GM21717 (cell line): ENCODE measurements around the gene PALS1.
A peak's percentile ranks its signal among the peaks of the same experiment; 100 is the strongest.

Source experiments
- ATAC-seq: cut with Tn5 transposase; IDR thresholded peaks from one replicate; pipeline ENCODE4 v1.9.1; 2021; ENCODE audit warnings: mild to moderate bottlenecking, moderate library complexity; ENCODE audit not compliant: unreplicated experiment

Gene PALS1

DNA sequence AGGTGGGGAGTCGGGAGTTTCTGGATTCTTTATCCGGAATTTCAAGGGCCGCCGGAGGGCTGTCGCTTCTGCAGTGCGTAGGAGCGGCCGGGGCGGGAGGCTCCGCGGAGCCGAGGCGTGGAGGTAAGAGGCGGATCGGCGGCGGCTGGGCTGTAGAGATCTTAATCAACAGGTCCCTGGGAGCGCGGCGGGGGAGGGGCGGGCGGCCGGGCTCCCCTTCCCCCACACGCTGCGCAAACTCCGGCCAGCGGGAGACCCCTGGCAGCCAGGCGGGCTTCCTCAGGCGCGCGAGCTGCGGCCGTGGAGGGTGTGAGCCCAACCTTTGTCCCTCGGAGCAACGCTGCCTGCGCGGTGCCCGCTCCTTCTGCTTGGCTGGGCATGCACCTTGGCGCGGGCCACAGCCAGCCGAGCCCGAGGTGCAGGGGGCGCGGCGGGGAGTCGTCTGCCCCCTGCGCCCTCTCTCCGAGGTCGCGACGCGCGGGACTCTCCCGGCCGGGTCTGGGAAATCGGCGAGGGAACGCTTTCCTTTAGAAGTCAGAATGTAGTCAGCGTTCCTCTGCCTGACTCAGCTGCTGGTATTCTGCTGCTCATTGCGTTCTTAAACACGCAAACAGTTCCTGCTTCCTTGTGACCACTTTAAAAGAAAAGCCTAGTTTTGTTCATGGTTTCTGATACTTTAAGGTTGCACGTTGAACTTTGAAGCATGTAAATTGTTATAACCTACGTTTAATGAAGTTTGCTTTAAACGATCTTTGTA lies at the start of gene PALS1:
Gene PALS1 (plus strand): TSS at position 25 of the 757 bp plus-strand sequence. CDS start 37,736 bp downstream, outside the sequence.
- peak; percentile 46 for ATAC-seq

DNA sequence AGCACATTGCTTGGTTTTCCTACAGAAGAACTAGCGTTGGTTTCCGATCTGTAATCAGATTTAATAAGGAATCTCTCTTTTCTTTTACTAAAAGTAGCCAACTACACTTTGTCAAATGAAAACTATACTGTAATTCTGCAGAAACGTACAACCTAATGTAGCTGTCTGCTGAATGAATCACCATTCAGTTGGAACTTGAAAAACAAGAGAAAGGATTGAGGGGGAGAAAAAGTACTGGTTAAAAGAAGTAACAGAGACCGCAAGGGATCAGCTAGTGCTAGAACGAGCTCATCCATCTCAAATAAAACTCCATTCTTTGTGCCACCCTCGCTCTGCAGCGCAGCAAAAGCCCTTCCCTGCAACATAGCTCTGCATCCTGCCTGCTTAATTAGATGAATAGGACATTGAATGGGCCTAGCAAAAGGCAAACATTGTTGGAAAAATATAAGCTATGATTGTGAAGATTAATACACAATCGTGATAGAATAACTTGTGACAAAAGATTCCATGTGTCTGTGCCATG lies 49.4 kb upstream of the PALS1 start:
- ATAC-seq: no peak

DNA sequence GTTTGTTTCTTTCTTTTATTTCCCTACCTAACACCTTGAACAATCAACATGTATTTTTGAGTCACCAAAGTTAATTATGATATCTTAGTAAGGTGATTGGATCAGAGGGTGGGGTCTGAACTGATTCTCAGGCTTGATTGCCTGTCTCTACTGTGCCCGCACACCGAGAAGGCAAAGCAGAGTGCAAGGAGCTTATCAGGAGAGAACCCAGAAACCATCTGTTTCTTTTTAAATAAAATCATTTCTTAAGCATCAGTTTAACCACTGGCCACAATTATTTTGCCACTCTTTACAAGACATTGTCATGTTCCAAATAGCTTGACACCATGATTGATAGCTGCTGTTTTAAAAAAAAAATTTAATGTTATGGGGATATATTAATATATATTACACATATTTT lies 48.9 kb upstream of the PALS1 start:
- no peak for ATAC-seq

DNA sequence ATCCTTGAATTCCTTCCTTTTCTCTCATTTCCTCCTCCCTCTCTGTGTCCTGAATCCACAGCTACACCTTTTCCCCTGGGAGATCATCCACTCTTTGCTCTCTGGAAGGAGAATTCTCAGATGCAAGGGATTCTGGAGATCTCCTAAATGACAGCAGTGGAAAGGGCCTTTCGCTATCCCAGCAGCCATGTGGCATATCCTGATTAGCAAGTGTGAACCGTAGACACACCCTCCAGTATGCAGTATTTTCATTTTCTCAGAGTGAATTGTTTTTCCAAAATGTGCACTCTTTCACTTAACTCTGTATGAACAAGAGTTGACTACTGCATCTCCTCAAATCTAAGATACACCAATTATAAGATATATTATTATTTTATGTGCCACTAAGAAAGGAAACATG lies 46.0 kb upstream of the PALS1 start:
- ATAC-seq: no peak

DNA sequence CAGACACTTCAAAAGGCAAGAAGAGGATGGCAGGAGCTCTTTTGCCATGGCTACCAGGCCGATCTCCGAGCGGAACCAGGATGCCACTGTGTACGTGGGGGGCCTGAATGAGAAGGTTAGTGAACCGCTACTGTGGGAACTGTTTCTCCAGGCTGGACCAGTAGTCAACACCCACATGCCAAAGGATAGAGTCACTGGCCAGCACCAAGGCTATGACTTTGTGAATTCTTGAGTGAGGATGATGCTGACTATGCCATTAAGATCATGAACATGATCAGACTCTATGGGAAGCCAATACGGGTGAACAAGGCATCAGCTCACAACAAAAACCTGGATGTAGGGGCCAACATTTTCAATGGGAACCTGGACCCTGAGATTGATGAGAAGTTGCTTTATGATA lies 42.2 kb upstream of the PALS1 start:
- no peak for ATAC-seq

DNA sequence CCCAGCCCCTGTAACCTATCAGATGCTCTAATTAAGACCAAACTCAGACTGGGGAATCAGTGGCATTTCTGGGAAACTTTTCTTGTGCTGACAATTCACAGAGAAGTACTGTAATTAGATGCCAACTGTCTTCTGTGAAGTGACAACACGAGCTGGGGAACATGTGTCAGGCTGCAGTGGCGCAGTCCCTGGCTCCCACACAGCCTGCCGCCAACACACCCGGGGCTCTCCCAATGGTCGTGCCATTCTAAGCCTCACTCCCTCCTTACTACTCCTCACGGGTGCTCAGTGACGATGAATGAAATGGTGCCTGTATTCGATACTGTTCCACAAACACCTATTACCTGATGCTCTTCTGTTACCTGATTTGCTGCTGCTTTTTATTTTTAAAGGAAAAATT lies 33.4 kb upstream of the PALS1 start:
- ATAC-seq: no peak

DNA sequence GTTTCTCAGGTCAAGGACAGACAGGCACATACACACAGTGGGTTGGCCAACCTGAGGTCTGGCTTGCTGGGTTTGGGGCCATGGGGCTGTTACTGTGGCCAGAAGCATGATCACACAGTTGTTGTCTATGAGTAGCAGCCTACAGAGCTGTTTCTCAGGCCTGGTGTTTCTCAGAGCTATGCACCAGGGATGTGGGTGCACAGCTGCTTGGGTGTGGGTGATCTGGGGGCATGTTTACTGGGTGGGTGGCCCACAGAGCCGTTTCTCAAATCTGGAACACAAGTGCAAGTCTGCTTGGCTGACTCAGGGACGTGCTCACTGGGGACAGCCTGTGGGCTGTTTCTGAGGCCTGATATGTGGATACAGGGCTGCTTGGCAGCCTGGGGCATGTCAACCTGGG lies 23.1 kb upstream of the PALS1 start:
- ATAC-seq: no peak

DNA sequence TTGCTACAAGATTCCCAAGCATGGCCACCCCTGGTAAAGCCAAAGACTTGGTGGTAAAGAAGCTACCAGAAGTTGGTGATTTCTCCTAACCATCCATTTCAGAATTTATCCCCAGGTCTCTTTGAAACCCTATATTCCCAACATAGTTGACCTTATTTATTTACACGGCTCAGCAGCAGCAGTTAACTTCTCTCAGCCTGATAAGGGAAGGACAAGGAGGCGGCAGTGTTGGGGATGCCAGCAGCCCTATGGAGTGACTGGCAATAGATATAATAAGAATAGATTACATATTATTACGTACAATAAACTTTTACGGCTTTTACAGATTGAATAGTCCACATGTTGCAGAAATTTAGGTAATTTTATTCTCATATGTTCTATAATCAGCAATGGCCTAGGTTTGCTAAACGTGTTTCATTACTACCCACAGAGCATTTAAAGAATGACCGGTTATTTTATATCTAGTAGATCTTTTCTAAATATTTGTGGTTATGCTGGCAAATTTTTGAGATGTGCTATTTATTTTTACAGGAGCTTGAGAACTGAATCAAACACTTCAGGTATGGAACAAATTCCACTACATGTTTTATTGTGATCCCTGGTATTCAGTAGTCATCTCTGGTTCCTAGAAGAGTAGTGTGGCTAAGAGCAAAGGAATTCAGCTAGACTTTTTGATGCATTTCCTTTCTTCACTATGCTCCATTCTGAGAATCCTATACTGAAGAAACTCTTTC lies 19.8 kb upstream of the PALS1 start:
- no peak for ATAC-seq

DNA sequence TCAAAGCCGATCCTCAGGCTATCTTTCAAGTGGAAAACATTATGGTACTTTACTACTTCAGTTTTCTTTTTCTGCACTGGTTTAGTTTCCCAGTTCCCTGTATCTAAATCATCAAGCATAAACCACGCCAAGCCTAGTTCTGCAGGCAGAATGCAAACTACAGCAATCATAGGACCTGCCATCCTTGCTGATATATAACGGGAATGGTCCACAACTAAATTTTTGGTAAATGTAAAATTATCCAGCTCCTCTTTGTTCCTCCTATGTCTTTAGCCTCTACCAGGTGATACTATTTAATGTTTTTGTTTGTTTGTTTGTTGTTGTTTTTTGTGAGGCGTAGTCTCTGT lies 19.3 kb upstream of the PALS1 start:
- no peak for ATAC-seq

DNA sequence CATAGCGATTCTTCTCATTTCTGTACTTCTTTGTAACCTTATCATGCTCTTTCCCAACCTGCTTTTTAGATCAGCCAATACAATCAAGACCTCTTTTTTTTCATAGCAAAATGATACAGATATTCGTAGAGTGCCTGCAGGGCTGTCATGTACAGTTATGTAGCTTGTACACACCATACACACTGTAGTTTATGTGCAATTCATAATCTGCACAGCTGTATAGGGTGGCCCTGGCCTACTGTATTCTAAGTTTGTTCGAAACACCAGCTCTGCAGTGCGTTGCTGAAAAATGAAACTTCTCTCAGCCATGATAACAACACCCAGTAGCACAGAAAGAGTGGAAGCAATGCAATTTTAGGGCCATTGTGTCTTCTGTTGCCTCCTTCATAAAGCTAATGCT lies 15.7 kb upstream of the PALS1 start:
- ATAC-seq: no peak

DNA sequence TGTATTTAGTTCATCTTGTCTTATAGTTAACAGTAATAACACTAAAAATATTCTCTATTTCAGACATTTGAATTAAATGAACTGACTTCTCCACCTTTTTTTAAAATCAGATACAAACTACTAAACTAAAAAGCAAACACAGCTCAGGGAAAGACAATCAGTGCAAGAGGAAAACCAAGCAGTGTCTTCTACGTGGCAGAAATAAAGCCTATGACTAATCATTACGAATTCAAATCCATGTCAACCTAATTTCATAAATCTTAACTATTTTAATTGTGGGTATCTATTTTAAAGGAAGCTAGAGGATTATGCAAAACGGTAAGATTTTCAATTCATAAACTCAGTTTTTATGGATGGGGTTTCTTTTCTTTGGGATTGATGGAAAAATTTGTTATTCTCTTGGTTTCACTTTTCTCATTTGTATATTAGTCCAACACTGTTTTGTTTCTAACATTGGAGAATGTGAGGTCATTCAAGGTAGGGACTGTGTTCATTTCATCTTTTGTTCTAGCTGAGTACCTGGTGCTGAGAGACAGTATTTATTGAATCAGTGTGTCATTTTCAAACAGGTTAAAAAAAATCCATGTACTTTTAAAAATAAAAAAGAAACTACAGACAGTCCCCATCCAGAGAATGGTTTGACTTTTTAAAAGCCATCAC lies 12.8 kb upstream of the PALS1 start:
- ATAC-seq: no peak

DNA sequence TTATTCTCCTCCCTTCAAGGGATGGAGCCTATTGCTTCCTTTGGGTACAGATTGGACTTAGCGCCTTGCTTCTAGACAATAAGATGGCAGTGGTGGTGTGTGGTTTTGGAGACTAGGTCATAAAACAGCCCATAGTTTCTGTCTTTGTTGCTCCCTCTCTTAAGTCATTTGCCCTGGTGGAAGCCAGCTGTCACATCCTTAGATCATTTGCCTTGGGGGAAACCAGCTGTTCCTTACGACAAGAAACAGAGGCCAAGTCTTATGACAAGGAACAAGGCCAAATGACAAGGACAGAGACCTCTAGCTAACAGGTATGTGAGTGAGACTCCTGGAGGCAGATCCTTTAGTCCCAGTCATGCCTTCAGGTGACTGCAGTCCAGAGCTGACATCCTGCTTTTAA lies 9.2 kb upstream of the PALS1 start:
- ATAC-seq: no peak

DNA sequence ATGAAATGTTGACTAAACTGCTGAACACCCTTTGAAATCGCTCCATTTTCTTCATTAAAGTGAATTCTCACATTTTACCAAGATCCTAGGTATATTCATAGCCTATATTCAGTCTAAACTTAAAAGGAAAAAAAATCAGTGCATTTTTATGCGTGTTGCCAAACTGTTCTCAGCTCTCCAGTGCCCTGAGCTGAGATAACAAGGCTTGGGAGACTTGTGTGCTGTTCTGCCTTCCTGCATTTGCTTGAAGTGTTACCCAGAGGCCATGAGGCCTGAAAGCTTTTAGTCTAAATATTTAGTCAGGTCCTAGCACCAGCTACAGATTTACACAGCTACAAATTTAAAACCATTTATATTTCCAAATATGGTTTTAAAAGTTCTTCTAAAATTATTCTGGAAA lies 8.6 kb upstream of the PALS1 start:
- ATAC-seq: no peak

DNA sequence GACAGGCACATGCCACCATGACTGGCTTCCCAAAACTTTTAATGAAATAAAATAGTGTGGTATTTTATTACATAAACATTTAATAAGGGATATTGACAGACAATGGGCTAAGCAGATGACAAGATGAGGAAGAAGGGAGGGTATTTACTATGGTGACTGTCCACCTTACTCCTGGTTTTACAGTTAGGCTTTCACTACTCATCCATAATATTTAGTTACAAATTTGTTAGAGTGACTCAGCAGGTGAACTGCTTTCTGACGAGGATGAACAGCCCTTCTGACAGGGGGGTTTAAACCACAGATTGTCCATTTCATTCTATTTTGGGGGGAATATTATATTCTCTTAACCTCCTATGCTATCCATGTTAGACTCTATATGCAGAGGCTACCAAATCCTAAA lies 3.6 kb upstream of the PALS1 start:
- ATAC-seq: no peak

DNA sequence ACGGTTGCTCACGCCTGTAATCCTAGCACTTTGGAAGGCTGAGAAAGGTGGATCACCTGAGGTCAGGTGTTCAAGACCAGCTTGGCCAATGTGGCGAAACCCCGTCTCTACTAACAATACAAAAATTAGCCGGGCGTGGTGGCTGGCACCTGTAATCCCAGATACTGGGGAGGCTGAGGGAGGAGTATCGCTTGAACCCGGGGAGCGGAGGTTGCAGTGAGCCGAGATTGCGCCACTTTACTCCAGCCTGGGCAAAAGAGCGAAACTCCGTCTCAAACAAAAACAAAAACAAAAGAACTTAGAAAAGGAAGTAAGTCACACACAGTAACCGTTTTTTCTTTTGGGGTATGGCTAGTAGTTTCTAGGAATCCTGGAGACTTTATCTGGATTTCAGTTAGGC lies 1.7 kb upstream of the PALS1 start:
- ATAC-seq: no peak

DNA sequence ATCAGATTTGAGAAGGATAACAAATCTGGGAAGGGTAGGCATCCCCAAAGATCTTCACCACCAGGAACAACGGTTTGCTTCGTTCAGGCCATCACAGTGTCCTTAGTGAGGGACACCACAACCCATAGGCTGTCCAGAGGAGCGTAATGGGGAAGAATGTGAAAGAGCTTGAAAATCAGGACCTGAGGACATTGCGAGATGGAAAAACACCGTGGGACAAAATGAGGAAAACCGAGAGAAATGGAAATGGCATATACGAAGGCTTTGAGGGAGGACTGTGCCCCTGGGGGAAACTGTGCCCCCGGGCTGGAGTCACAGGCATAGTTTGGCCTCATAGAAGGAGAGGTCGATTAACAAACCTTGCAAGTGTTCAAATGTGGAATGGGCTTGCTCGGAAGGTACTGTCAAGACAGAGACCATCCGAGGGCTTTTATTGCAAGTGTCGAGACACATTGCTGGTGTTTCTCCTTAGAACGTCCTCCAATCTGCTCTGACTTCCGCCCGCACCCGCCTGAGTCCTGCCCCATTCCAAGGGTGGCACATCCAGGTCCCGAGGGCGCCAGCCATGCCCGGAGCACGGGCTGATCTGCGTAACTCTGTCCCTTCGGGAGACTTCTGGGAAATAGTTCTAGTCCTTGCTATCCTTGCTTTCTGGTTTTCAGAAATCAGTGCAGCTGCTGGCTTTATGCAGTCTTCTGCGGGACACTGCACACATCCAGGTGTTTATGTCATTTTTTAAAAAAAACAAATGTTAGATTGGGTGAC lies 885 bp upstream of the PALS1 start:
- ATAC-seq: peak; percentile 30

DNA sequence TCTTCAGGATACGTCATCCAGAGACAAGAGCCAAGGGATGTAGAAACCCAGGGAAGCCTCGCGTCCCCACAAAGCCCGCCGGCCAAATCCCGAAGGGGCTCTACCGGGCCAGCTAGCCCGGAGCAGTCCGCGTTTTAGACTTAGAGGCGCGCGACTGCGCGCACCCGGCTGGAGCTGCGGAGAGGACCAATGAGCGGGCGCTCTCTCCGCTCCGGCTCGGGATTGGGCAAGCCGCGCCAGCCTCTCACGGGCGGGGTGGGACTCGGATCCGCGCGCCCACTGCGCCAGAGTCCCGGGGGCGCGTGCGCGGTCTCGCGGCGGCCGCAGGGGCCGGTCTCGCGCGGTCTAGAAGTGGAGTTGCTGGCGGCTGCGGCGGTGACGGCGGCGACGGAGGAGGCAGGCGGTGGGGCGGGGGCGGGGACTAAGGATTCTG lies 241 bp upstream of the PALS1 start:
- peak; percentile 89 for ATAC-seq

DNA sequence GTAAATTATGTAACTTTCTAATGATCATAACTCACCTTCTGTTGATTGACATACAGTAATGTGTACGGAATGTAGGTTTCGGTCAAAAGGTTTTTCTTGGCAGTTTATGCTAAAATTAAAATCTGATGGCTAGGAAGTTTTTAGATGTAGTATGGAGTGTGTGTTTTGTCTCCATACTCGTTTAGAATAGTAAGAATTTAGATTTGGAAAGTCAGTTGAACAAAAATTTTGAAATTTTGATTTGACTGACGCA lies 859 bp downstream of the PALS1 start:
- no peak for ATAC-seq

DNA sequence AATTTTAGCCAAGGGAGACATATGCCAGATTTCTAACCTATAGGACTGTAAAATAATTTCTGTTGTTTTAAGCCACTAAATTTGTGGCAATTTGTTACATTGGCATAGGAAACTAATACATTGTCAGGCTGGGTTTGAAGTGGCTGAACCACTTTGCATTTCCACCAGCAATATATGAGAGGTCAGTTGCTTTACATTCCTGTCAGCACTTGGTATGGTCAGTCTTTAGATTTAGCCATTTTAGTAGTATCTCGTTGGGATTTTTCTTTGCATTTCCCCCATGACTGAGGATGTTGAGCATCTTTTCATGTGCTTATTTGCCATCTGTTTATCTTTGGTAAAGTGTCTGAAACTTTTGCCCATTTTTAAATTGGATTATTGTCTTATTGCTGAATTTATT lies 3.9 kb downstream of the PALS1 start:
- no peak for ATAC-seq

DNA sequence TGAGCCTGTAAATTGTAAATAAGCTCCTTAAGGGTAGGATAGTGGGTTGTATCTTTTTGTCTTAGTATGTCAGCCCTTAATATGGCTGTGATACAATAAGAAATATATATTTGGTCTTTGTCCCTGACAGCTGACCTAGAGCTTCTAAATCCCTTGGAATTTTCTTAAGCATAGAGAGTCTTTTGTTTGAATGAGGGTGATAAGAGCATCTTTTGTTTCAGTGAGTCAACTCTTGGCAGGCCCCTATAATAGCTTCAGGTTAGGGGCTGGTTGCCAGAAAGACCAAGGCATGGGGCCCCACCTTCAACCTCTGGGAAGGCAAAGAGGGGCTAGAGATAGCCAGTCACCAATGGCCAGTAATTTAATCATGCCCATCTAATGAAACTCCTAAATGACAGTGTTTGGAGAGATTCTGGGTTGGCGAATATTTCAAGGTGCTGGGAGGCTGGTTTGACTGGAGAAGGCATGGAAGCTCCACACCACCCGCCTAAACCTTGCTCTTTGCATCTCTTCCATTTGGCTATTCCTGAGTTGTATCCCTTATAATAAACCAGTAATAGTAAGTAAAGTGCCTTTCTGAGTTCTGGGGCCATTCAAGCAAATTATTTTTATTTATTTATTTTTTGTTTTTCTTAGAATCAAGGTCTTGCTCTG lies 10.5 kb downstream of the PALS1 start:
- ATAC-seq: no peak

DNA sequence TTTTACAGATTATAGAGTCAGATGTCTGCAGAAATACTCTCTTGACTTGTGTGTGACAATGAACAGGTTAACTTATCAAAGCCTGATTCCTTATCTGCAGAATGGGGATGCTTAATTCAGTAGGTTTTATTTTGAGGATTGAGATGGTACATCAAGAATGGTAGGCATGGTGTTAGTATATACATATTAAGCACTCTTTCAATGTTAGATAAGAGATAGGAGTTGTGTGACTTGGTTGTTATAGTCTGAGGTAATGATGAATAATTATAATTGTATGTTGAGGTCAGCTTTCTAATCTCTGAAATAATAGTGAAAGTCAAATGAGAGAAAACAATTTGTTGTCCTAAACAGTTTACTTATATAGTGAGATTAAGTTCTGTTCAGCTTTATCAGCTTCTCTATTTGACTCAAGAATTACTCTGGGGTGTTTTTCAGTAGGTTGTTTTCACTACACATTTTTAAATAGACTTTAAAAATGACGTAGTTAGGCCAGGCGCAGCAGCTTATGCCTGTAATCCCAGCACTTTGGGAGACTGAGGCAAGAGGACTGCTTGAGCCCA lies 11.9 kb downstream of the PALS1 start:
- ATAC-seq: no peak
